Tibial nerve (tissue), 3 donors: ENCODE data around the gene GCNT2.

ENCODE experiments used
- POLR2A ChIP-seq, 2 donors: fragments of 450-650 bp; IDR thresholded peaks; one replicate each; pipeline ENCODE4 v1.6.1; 2017; ENCODE audit warnings: antibody characterized with exemption in 2 of 2, mild to moderate bottlenecking in 2 of 2, moderate library complexity in 2 of 2
- TF ChIP-seq, protein P1 (sequence below), 5 experiments: fragments of 200-600 bp in 3 of 5; fragments of 450-650 bp in 2 of 5; sonication (generic) in 3 of 5; IDR thresholded peaks; one replicate each; pipeline ENCODE4 v1.5.1; 2016 to 2019; ENCODE audit warnings: antibody characterized with exemption in 5 of 5, mild to moderate bottlenecking in 3 of 5, moderate library complexity in 2 of 5

DNA sequence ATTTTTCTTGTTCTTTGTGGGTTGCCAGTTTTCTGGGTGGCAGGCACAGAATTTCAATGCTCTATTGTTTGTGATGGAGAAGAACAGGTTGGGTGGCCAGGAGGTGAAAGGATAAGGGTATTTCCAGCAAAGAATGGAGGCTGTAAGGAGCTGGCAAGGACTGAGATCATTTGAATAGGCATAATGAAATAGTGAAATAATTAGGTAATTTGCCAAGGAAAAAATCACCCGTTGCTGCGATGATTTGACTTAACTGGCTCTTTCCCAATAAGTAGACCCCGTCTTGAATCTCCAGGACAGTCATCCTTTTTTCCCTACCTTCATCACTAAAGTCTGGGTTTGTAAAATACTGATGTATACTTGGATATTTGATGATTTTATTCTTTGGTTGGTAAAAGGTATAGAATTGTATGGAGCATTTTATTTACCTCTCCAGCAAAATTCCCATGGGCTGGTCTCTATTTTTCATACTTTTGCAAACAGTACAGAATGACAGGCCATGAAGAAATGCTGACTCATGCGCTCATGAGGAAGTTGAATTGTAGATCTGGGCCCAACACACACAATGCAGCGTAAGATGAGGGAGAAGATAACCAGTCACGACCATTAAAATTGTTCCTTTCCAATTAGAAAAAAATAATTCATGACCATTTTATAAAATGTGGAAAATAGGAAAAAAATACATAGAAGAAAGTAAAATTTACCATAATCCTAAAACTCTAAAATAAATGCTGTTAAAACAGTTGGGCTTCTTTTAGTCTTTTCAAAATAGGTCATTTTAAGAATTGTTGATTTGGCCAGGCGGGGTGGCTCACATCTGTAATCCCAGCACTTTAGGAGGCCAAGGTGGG is 2.4 kb upstream of the GCNT2 start:
- TF ChIP-seq POLR2A (IDR thresholded peaks at IDR 0.05) = no peak
- TF ChIP-seq, protein P1, sequence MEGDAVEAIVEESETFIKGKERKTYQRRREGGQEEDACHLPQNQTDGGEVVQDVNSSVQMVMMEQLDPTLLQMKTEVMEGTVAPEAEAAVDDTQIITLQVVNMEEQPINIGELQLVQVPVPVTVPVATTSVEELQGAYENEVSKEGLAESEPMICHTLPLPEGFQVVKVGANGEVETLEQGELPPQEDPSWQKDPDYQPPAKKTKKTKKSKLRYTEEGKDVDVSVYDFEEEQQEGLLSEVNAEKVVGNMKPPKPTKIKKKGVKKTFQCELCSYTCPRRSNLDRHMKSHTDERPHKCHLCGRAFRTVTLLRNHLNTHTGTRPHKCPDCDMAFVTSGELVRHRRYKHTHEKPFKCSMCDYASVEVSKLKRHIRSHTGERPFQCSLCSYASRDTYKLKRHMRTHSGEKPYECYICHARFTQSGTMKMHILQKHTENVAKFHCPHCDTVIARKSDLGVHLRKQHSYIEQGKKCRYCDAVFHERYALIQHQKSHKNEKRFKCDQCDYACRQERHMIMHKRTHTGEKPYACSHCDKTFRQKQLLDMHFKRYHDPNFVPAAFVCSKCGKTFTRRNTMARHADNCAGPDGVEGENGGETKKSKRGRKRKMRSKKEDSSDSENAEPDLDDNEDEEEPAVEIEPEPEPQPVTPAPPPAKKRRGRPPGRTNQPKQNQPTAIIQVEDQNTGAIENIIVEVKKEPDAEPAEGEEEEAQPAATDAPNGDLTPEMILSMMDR (IDR thresholded peaks at IDR 0.05) = no peak
